SHP77 treated with DMSO at 0.1 percent for 48 hours (cell line): ENCODE measurements around the gene C3AR1.
"Not testable (repeated sequence)": the region's sequence is repeated elsewhere in the genome, so short reads cannot be mapped to it uniquely, and the experiment has no call there.

ENCODE experiments used
- DNase-seq: peaks from one replicate; lab custom pipeline; 2025; lab: John Stamatoyannopoulos, UW

Gene C3AR1

DNA sequence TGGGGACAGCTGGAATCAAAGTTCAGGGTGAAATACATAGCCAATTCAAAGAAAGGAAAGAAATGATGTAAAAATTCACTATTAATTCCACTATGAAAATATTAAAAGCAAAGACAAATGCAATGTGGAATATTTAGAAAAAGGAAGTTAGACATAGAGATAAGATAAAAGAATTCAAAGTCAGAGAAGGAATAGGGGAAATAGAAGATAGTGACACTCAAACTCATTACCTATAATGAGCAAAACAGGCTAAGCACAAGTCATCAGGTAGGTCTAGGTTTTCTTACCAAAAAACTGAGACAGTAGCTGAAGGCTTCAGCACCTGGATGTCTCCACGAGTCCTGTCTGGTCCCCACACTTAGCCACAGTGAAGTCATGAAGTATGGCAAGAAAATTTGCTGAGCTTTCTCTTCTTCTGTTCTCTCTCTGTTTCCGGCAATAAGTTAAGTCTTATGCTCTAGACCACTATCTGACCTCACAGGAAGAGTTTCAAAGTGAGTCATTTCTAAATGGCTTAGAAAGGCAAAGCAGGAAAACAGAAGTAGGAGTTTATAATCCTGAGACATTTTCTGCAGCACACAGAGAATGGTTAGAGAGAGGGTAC lies at the start of gene C3AR1:
Gene C3AR1 (minus strand): TSS at position 369 of the 604 bp plus-strand sequence. CDS start 6,174 bp downstream, outside the sequence.
- no peak for DNase-seq

DNA sequence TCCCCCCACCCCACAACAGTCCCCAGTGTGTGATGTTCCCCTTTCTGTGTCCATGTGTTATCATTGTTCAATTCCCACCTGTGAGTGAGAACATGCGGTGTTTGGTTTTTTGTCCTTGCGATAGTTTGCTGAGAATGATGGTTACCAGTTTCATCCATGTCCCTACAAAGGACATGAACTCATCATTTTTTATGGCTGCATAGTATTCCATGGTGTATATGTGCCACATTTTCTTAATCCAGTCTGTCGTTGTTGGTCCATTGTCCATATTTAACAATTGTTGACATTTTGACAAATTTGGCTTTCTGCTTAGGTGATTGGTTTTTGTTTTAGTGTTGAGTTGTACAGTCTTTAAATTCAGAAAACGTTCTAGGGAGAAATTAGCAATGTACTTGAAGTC lies 47.0 kb upstream of the C3AR1 start:
- not testable (repeated sequence) for DNase-seq

DNA sequence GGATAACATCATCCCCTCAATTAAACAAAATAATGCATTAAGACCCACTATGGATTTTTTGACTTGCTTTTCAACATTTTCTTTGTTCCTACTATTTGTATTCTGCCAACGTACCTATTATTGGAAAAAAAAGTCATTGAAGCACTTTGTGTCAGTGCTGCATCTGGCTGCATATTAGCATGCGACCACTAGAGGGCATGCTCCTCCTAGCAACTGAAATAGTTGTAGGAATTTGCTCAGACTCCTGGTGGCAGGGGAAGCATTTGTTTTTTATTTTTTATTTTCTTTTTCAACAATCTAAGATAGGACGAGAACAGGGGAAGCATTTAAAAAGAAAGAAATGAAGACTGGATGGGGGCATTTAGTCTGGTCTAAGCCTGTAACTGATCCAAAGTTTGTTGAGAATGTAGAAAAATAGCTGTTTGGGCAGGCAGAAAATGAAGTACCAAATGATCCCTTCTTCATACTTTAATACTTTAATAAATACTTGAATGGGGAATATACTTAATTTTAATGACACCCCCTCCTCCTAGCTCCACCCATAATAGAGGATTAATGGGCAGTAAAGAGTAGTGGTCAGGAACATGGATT lies 42.7 kb upstream of the C3AR1 start:
- DNase-seq: peak; percentile 0

DNA sequence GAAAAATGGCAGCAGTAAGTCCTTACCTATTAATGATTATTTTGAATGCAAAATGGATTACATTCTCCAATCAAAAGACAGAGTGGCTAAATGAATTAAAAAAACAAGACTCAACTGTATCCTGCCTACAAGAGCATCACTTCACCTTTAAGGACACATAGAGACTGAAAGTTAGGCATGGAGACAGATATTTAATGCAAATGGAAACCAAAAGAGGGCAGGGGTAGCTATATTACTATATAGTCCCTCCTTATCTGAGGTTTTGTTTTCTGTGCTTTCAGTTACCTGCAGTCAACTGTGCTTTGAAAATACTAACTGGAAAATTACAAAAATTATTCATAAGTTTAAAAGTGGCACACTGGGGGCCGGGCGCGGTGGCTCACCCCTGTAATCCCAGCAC lies 33.1 kb upstream of the C3AR1 start:
- DNase-seq: no peak

DNA sequence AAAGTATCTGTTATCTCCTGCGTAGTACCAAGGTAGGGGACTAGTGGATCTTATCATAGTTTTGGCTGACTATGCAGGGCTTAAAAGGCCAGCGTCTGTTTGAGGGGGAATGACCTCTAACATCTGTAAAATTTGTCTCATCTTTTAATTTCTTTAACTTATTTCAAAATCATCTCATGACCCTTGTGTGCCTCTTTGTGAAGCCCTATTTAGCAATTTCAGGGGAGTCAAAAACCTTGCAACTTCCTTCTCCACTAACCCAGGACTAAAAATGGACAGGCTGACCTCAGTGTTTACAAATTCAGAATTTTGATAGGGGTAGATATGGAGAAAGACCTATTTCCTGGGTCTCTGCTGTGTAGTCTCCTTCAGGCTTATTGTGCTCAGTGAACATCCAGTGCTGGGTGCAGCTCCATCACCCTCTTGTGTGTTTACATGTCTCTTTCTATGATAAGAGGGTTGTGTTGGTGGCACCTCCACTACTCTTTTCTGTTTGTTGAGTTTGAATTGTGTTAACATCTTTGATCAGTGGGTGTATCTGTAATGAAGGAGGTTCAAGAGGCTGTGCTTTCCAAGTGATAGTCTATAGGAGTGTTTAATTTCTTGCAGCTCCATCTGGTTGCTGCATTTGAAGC lies 30.2 kb upstream of the C3AR1 start:
- no peak for DNase-seq

DNA sequence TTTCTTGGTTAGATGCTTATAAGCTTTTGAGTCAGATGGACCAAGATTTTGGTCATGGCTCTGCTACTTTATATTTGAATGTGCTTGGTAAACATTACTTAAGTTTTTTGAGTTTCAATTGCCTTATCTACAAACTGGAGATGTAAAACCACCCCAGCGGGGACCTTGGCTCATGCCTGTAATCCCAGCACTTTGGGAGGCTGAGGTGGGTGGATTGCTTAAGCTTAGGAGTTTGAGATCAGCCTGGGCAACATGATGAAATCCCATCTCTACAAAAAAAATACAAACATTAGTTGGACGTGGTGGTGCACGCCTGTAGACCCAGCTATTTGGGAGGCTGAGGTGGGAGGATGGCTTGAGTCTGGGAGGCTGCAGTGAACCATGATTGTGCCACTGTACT lies 27.1 kb upstream of the C3AR1 start:
- no peak for DNase-seq

DNA sequence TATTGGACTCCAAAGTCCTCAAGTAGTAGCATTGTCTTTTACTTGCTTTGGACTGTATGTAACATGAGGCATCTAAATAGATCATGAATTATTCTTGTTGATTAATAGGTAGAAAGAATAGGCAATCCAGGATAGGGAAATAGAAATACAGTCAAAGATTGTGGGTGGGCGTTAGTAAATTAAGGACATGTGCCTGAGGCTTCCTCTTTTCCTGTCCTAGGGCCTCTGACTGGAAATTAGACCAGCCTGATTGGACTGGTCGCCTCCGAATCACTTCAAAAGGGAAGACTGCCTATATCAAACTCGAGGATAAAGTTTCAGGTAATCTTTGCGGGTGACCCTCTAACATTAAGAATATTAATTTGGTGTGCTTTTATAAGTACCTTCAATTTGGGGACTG lies 23.6 kb upstream of the C3AR1 start:
- DNase-seq: no peak

DNA sequence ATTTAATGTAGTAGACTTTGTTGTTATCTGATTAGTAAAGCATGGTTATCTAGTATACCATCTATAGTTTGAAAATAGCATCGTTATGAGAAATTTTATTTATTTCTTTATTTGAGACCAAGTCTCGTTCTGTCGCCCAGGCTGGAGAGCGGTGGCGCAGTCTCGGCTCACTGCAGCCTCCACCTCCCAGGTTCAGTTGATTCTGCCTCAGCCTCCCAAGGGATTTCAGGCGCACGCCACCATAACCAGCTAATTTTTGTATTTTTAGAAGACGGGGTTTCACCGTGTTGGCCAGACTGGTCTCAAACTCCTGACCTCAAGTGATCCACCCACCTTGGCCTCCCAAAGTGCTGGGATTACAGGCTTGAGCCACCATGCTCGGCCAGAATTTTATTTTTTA lies 23.1 kb upstream of the C3AR1 start:
- not testable (repeated sequence) for DNase-seq

DNA sequence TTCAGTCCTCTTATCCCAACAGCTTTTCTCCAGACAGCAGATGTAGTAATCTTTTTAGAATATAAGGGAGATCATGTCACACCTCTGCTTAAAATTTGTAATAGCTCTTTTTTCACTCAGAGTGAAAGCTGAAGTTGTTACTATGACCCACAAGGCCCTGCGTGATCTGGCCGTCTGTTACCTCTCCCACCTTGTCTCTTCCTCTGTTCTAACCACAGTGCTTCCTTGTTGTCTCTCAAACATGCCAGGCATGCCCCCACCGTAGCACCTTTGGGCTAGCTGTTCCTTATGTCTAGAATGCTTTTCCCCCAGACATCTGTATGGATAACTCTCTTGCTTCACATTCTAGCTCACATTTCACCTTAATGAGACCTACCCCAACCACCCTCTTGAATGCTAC lies 22.4 kb upstream of the C3AR1 start:
- no peak for DNase-seq

DNA sequence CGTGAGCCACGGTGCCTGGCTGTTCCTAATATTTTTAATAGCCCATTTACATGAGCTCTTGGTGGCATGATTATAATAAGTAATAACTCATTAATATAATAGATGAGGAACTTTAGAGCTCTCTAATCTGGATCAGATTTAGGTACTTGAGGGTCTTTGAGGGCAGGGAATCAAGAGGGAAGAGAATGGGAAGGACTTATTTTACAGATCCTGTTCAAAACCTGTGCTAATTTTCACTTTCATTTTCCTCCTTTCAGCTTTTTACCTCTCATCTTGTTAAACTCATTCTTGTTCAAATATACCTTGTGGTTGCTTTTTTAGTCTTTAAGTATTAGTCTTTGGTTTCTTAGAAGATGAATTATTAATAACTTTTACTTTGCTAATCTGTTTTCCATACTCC lies 21.5 kb upstream of the C3AR1 start:
- no peak for DNase-seq

DNA sequence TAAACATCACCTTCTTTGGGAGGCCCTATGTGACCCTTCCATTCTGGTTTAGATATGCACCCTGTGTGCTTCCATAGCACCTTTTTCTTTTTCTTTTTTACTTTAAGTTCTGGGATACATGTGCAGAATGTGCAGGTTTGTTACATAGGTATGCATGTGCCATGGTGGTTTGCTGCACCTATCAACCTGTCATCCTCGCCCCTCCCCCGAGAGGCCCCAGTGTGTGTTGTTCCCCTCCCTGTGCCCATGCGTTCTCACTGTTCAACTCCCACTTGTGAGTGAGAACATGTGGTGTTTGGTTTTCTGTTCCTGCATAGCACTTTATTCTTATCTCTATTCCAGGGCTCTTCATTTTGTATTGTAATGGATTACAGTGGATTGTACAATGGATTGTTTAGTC lies 18.2 kb upstream of the C3AR1 start:
- DNase-seq: not testable (repeated sequence)

DNA sequence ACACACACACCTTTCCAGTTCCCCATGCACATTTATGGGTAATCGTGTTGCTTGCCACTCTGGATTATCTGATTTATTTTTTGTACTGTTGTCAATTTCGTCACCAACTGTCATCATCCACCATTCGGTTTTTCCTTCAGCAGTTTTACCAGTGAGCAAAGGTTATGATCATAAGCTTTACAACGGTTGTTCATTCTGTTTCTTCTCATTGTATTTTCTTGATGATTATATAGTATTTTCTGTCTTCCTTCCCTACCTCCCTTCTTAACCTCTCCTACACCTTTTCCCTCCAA lies 16.6 kb upstream of the C3AR1 start:
- no peak for DNase-seq

DNA sequence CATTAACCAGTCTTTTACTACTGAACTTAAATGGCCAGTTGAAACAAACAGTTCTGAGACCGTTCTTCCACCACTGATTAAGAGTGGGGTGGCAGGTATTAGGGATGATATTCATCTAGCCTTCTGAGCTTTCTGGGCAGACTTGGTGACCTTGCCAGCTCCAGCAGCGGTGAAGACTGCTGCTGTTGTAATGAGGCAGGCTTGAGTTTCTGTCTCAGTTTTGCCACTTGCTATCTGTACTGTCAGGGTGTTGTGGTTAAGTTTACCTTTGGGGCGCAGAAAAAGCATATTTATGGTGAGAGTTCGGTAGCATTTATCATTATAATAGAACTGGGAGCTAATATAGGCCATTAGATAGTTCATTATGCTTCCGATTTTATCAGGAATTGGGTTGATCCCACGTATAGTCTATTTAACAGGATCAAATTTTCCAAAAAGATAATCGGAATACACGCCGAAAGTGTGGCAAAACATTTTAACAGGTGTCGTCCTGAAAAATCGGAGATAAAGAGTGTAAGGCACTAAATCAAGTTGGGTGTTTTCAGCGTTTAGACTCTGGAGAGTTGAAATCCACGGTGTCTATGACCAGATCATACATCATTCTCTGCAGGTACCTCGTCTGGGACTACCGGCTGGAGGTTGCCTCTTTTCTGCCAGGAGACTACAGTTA lies 15.2 kb upstream of the C3AR1 start:
- DNase-seq: no peak

DNA sequence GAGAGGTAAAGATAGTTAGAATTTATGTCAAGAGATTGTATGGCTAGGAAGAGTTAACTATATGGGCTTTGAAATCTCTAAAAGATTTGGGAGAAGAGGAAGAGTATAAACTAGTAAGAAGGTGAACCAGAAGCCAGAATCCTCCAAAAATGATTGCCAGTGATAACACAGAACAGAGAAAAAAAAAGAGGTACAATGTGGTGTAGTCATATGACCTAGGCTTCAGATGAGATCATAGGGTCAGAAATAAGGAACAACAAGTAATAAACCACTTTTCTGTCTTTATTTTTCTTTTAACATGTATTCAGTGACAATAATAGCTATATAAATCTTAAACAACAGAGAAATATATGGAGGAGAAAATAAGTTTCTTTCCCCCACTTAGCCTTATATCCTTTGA lies 14.0 kb upstream of the C3AR1 start:
- no peak for DNase-seq

DNA sequence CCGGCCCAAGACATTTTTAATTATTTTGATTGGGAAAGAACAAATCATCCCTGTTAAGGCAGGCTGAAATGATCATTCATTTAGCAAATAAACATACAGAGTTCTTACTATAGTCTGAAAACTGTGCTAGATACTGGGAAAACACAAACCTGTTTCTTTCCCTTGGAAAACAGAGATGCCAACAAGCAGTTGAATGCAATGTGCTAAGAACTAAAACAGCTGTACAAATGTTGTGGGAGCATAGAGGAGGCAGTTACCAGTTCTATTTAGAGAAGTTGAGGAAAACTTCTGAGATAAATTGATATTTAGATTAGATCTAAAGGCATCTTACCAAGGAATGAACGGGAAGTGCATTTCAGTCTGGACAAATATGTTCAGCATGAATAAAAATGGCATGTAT lies 12.8 kb upstream of the C3AR1 start:
- DNase-seq: no peak

DNA sequence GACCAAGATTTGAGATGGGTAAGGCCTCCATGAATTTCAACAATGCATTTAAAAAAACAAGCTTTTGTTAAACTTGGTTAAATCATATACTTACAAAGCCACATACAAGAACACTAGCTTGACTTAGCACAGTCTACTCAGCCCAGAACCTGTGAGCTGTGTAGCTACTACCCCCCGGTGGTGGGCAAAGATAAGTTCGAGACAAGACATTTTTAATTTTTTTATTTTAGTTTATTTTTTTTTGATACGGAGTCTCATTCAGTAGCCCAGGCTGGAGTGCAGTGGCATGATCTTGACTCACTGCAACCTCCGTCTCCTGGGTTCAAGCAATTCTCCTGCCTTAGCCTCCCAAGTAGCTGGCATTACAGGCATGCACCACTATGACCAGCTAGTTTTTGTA lies 12.2 kb upstream of the C3AR1 start:
- DNase-seq: no peak

DNA sequence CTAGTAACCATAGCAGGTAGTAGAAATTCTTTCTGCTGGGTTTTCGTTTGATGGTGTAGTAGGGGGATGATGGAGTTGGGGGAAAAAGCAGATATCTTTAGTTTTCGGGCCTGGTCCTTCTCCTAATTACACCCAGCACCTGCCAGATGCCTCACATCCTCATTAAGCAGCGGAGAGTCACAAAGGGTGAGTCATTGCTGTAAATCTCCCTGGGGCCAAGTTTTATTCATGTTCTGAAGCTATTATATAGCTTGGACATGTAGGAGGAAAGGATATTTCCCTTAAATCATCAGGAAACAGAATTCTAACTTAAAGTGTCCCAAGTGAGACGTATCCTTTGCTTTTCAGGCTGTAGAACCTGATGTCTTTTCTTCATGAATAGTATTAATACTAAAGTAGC lies 11.0 kb upstream of the C3AR1 start:
- DNase-seq: no peak

DNA sequence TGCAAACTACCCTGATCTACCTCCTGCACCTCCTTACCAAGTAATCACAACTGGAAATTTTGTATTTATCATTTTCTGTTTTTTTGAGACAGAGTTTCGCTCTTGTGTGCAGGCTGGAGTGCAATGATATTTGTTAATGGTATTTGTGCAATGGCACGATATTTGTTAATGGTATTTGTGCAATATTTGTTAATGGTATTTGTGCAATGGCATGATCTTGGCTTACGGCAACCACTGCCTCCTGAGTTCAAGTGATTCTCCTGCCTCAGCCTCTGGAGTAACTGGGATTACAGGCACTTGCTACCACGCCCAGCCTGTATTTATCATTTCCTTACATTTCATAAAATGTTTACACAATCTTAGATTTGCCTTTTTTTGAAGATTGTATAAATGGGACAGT lies 10.2 kb upstream of the C3AR1 start:
- DNase-seq: no peak

DNA sequence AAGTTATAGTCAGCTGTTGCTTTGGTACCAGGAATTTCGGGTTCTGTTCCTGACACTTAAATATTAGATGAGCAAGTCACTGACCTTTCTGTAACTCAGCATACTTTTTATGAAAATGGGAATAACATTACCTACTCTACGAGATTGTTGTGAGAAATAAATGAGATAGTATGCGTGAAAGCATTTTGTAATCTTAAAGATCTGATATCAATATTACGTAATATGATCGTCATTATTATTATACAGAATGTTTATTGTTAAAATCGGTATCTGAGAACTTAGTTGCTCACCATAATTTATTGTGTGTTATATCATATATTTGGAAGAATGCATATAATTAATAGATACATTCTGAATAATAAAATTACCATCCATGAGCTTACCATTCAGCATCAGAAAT lies 9.8 kb upstream of the C3AR1 start:
- no peak for DNase-seq

DNA sequence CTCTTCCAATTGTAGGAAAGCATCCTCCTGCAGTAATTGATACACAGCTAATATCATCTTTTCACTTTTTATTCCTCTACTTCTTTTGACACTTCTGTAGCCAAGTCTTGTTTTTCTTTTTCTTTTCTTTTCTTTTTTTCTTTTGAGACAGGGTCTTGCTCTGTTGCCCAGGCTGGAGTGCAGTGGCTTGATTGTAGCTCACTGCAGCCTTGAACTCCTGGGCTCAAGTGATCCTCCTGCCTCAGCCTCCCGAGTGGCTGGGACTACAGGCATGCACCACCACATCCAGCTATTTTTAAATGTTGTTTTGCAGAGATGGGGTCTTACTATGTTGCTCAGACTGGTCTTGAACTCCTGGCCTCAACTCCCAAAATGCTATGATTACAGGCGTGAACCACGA lies 5.7 kb upstream of the C3AR1 start:
- not testable (repeated sequence) for DNase-seq

DNA sequence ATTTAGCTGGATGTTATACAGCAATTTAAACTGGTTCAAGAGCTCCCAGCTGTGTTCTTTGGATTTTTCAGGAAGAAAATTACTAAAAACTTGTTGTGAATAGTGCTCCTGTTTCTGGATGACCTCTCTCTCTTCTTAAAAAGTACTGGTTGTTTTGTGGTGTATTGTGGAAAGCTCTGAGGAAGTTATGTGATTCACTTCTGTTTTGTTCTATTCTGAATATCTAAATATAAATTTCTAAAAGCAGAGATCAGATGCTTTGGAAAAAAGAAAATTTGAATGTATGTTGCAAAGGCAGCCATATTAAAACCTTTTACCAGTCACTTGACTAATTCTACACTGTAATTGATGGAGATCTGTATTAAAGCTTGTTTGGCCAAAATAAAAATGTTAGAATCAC lies 3.4 kb upstream of the C3AR1 start:
- DNase-seq: no peak

DNA sequence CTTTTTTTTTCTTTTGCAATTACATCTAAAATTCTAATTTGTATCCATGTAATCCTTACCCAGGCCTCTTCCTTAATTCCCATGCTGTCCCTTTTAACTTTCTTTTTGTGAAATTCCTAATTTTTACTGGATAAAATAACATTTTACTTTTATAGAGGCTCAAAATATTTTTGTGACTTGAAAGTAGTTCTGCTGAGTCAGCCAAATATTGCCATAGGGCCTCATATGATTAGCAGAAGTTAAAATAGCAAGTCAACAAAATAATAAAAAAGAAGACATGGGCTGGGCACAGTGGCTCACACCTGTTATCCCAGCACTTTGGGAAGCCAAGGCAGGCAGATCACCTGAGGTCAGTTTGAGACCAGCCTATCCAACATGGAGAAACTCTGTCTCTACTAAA lies 2.0 kb downstream of the C3AR1 start:
- DNase-seq: no peak

DNA sequence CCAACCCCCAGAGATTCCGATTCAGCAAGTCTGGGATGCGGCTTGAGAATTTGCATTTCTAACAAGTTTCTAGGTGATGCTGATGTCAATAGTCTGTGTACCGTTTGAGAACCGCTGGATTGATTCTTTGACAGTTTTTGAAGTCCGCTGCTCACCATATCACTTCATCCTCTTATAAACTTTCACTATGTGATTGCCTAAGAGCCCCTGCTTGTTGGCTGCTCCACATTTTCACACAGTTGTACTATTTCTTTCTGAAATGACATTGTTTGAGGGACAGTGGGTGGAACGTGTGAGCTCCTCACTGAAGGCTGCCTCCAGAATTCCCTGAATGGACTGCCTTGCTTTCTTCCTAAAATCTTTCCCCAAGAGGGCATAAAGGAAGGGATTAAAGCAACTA lies 7.7 kb downstream of the C3AR1 start:
- DNase-seq: no peak

DNA sequence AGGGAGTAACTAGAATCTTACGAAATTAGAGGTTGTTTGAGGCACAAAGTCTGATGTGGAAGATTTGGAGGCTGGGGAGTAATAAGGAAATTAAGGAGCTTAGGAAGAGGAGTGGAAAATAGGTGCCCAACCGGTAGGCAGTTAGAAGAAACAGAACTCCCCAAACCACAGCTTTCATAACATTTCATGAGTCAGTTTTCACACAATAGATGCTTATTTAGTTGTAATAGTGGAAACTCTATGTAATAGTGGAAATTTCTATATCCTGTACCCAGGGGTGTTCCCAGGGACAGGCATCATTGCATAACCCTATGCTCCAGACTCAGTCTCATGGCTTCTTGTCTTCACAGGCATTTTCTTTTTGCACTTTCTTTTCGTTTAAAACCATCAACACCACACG lies 8.3 kb downstream of the C3AR1 start:
- no peak for DNase-seq
